K562 (cell line): ENCODE measurements around the gene CWC22.

Experiments used
- CHD4 ChIP-seq: fragments of 200-600 bp; sonication (generic); IDR thresholded peaks from 3 replicates; pipeline ENCODE4 v1.6.1; 2012; ENCODE audit warnings: low read depth, mild to moderate bottlenecking, mixed read lengths, low read length, inconsistent platforms; ENCODE audit not compliant: insufficient read depth, insufficient replicate concordance, poor library complexity, severe bottlenecking
- GTF2F1 ChIP-seq: IDR thresholded peaks from 2 replicates; pipeline ENCODE4 v1.6.1; 2011; ENCODE audit warnings: low read depth, low read length, improper control_type of control experiment
- MAX ChIP-seq: sonication (generic); formaldehyde crosslinking; IDR thresholded peaks from 2 replicates; pipeline ENCODE4 v1.9.0; 2022; ENCODE audit warnings: mild to moderate bottlenecking, missing genetic modification reagents
- POLR2A ChIP-seq: fragments of 450-650 bp; conservative IDR thresholded peaks from 2 replicates; pipeline ENCODE4 v1.6.1; 2016
- POLR2G ChIP-seq: fragments of 200-400 bp; formaldehyde crosslinking; IDR thresholded peaks from 2 replicates; pipeline ENCODE4 v1.6.1; 2017; ENCODE audit warnings: low read depth, mild to moderate bottlenecking, antibody characterized with exemption, low read length, moderate library complexity
- RAD21 ChIP-seq, 2 experiments: fragments of 250-450 bp in 1 of 2; fragments of 450-650 bp in 1 of 2; sonication (Bioruptor Pico) in 1 of 2; formaldehyde crosslinking in 1 of 2; IDR thresholded peaks in 1 of 2; conservative IDR thresholded peaks in 1 of 2; 2 replicates each; pipeline versions ENCODE4 v1.4.0 to v1.8.0; 2020 to 2022; ENCODE audit warnings: mild to moderate bottlenecking in 2 of 2, moderate library complexity in 1 of 2
- THRB ChIP-seq: fragments of 450-650 bp; formaldehyde crosslinking; conservative IDR thresholded peaks from 2 replicates; pipeline ENCODE4 v1.4.0; 2022; ENCODE audit warnings: mild to moderate bottlenecking, missing genetic modification characterization
- ZBTB1 ChIP-seq: sonication (generic); formaldehyde crosslinking; IDR thresholded peaks from 2 replicates; pipeline ENCODE4 v1.8.1; 2023; ENCODE audit warnings: missing genetic modification reagents, low read depth, mild to moderate bottlenecking, borderline replicate concordance

GRCh38 chr2:179966778-179967394 is 40.2 kb downstream of the CWC22 start:
- TF ChIP-seq RAD21 (CRISPR knock-in tag; conservative IDR thresholded peaks at IDR 0.05 in 1 of 2, IDR thresholded peaks at IDR 0.05 in 1 of 2) (no peak), MAX (CRISPR knock-in tag) (no peak), CHD4 (no peak), THRB (CRISPR knock-in tag) (no peak), ZBTB1 (CRISPR knock-in tag) (no peak), POLR2A (no peak), GTF2F1 (no peak), POLR2G (no peak)
